GM04504 (cell line): ENCODE measurements around the gene ADPRS.
A peak's percentile ranks its signal among the peaks of the same experiment; 100 is the strongest.

Source experiments
- DNase-seq: peaks from one replicate; pipeline ENCODE4 v3.0.0-alpha.2; 2012; ENCODE audit warnings: low read depth

The ADPRS gene

GRCh38 chr1:36088577-36089392 lies at the start of gene ADPRS:
TSS of gene ADPRS (plus strand) at chr1:36088892. CDS start at chr1:36088905, 13 bp downstream.
- peak; percentile 68 for DNase-seq

- no peak for DNase-seq
These were observed 48.5 kb upstream of the ADPRS start for GRCh38 chr1:36040238-36040637.

- no peak for DNase-seq
These were observed 36.9 kb upstream of the ADPRS start for GRCh38 chr1:36051821-36052220.

DNA sequence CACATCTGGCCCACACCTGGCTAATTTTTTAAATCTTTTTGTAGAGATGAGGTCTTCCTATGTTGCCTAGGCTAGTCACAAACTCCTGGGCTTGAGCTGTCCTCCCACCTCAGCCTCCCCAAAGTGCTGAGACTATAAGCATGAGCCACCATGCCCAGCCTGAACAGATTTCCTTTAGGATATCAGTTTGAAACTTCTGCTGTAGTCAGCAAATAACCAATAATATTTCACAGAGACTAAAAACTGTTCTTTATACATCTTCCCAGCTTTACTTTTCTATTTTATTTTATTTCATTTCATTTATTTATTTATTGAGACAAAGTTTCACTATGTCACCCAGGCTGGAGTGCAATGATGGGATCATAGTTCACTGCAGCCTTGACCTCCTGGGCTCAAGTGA lies 34.7 kb upstream of the ADPRS start:
- no peak for DNase-seq

DNA sequence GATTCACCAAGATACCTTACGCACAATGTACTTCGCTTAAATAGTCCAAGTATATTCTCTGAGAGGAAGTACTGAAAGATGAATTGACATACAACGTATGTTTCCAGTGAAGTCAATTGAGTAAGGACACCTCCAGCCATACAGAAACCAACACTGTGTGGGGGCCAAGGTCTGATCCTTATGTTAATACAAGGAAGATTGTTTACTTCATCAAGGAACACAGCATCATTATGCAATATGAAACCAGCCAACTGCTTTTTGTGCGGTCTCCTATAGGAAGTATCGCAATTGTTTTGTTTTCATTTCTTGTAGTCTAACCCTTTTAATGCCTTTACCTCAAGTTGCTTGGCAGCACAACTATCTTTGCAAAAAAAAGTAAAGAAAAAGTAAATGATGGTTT lies 33.0 kb upstream of the ADPRS start:
- no peak for DNase-seq

GRCh38 chr1:36062315-36062714 lies 26.4 kb upstream of the ADPRS start:
- no peak for DNase-seq

DNA sequence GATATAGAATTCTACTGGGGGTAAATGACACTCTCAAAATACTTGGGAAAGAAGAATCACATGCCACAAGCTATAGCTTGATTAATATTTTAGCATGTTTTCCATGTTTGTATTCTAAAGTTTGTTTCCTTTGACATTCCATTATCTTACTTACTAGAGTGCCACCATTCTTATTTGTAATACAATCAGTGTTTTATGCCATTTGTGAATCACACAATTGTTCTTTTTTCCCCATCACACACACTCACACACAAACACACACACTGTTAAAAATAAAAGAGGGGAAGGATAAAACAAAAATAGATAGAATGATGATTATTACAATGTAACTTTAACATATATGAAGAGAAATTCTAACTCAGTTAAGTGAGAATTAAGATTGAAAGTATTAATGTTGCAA lies 20.8 kb upstream of the ADPRS start:
- DNase-seq = no peak

GRCh38 chr1:36068866-36069265 lies 19.8 kb upstream of the ADPRS start:
- no peak for DNase-seq

GRCh38 chr1:36070349-36070748 lies 18.3 kb upstream of the ADPRS start:
- DNase-seq = no peak

DNA sequence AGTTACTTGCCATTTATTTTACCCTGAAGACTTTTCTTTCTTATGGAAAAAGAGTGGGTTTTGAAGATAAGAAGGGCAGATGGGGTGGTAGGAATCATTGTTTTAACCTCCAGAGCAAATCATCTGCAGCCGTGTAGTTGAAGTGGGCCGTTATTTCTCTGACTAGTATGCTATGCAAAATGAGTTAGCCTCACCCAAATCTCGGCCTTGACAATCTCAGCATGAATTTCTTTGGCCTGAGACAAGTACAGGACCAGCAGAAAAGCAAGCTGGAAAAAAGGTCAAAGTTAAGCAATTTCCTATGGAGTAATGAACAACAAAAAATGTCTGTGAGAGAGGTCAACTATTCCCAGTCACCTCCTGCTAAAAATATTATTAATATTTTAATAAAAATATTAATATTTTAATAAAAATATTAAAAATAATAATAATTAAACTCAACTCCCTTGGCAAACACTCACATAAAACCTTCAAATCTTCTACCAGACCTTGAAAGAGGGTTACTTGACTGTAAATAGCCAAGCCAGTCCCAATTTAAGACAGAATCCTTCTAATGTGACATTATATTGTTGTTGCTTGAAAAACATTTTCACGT lies 11.6 kb upstream of the ADPRS start:
- no peak for DNase-seq

GRCh38 chr1:36080236-36080635 lies 8.5 kb upstream of the ADPRS start:
- DNase-seq = no peak

DNA sequence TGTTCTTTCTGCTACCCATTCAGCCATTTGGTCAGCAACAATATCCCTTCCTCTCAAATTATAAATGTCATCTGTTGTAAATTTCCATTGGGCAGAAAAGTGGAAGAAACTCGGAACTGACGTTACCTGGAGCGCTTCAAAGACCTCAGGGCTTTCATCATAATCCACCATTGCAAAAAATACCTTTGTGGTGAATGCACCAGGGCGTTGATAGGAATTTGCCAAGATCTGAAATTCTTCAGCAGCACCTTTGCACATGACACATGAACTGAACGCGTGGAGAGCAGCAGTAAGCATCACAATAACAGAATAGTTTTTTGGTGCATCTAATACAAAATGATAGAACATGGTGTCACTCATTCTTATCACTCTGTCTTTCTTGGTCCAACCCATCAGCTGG lies 7.9 kb upstream of the ADPRS start:
- DNase-seq = no peak

GRCh38 chr1:36081926-36082485 lies 6.7 kb upstream of the ADPRS start:
- no peak for DNase-seq

DNA sequence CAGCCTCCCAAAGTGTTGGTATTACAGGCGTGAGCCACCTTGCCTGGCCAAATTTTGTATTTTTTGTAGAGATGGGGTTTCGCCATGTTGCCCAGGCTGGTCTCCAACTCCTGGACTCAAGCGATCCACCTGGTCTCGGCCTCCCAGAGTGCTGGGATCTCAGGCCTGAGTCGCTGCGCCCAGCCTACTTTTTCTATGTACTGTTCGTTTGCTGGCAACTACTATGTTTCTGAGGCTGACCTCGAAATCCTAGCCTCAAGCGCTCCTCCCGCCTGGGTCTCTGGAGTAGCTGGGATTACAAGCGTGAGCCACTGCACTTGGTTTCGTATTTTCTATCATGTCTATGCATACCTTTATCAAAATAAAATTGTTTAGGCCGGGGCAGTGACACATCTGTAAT lies 5.5 kb upstream of the ADPRS start:
- DNase-seq = no peak

DNA sequence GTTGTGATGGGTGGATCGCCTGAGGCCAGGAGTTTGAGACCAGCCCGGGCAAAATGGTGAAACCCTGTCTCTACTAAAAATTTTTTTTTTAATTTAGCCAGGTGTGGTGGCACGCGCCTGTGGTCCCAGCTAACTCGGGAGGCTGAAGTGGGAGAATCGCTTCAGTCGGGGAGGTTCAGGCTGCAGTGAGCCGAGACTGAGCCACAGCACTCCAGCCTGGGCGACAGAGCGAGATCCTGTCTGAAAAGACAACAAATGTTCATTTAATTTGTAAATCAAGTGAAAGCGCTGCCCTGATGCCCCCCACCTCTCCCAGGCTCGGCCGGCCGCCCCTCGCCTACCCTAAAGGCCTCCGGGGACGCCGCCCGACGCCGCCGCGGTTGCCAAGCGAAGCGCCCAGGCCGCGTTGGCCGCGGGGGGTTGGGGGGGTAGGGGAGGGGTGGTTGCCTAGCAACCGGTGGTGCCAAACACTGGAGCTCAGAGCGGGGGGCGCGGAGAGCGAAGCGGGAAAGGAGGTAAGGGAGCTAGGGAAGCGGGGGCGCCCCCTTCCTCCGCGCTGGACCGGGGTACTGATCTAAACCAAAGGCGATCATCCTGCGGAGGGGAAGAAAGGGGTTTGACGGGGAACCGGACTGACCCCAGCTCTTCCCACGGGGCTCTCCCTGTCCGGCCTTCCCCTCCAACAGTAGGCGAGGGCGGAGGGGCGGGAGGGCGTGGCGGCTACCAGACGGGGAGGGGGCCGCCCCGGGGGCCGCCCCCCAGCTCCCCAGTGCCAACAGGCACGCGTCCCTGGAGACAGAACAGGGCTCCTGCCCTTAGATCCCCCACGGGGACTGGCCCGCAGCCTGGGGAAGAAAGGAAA lies 4.8 kb upstream of the ADPRS start, which contains the start of gene TEKT2:
TEKT2 (plus strand) TSS at position 460 of the 862 bp plus-strand sequence. CDS start 828 bp downstream, outside the sequence.
- no peak for DNase-seq

- DNase-seq = no peak
These were observed 4.1 kb upstream of the ADPRS start for GRCh38 chr1:36084497-36085115.

DNA sequence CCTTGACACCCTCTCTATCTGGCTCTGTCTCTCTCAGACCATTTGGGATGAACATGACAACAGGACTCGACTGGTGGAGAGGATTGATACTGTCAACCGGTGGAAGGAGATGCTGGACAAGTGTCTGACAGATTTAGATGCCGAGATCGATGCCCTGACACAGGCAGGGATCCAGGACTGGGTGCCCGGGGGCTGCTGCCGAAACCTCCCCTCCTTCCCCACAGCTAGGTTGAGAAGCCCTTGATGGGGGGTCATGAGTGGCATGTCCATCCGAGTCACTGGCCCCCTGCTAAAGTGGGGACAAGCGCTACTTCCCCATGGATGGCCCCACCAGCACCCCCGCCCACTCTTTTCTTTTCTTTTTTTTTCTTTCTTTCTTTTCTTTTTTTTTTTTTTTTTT lies 3.6 kb upstream of the ADPRS start:
- DNase-seq = no peak

DNA sequence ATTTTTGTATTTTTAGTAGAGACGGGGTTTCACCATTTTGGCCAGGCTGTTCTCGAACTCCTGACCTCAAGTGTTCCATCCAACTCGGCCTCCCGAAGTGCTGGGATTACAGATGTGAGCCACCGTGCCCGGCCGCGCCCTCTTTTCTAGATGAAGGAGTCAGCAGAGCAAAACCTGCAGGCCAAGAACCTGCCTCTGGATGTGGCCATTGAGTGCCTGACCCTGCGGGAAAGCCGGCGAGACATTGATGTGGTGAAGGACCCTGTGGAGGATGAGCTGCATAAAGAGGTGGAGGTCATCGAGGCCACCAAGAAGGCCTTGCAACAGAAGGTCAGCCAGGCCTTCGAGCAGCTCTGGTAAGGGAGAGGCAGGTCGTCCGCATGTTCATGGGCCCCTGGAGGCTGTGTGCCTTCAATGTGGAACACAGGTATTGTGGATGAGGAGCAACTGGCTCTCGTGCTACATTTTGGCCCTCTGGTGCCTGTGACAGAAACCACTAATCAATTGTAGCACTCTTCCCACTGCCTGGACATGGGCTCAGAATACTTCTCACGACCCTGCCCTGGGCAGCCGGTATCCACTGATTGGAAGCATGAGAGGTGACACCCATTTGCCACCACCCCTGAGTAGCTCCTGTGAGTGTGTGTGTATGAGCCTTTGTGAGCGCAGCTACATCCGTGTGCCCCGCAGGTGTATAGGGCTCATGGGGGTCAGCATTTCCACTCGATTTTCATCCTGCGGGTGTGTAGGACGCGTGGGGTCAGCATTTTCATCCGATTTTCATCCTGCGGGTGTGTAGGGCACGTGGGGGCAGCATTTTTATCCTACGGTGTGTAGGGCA lies 2.8 kb upstream of the ADPRS start:
- DNase-seq = no peak

- DNase-seq = no peak
These were observed 2.0 kb upstream of the ADPRS start for GRCh38 chr1:36086529-36087232.
